ENCODE data around the gene NPAS3.

DNA sequence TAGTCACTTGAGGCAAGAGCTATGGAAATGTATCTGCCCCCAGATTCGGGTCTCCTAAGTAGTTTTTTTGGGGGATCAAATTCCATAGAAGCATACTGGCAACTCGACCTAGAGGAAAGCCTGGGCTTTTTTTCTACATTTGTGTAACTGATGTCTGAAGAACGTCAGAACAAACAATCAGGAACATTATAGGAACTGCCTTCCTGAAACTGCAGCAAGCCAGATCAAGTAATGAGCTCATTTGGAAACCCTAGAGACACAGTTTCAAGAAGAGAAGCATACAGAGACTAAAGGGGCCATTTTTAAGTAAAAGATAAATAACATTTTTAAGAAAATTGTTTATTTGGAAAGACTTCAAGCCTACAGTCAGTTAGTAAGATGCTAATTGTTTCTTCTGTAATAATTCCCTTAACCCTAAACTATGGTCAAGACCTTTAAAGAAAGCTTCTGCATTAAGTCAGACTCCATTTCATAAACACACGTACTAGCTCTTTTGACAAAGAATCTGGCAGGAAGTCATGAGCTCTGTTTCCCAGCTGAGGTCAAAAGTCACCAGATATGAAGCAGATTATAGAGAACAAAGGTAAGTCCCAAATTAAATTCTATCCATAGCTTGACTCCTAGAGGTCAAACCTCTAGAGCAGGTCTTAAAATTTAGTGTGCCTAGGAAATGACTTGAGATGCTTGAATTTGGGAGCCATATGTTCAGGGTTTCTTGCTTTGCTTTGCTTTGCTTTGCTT lies 899.4 kb downstream of the NPAS3 start:
- TF ChIP-seq, protein P1, sequence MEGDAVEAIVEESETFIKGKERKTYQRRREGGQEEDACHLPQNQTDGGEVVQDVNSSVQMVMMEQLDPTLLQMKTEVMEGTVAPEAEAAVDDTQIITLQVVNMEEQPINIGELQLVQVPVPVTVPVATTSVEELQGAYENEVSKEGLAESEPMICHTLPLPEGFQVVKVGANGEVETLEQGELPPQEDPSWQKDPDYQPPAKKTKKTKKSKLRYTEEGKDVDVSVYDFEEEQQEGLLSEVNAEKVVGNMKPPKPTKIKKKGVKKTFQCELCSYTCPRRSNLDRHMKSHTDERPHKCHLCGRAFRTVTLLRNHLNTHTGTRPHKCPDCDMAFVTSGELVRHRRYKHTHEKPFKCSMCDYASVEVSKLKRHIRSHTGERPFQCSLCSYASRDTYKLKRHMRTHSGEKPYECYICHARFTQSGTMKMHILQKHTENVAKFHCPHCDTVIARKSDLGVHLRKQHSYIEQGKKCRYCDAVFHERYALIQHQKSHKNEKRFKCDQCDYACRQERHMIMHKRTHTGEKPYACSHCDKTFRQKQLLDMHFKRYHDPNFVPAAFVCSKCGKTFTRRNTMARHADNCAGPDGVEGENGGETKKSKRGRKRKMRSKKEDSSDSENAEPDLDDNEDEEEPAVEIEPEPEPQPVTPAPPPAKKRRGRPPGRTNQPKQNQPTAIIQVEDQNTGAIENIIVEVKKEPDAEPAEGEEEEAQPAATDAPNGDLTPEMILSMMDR (IDR thresholded peaks at IDR 0.05): no peak
- no peak for TF ChIP-seq POLR2A (IDR thresholded peaks at IDR 0.05)

All from sigmoid colon (tissue), 3 donors.